GM21381 (cell line): ENCODE results near the gene LIME1.
"Not testable (repeated sequence)": the region's sequence is repeated elsewhere in the genome, so short reads cannot be mapped to it uniquely, and the experiment has no call there.

Experiments used
- ATAC-seq: cut with Tn5 transposase; IDR thresholded peaks from one replicate; pipeline ENCODE4 v1.9.1; 2021; ENCODE audit warnings: mild to moderate bottlenecking, moderate library complexity; ENCODE audit not compliant: unreplicated experiment

LIME1 gene

GRCh38 chr20:63768591-63769515 is 32.4 kb downstream of the LIME1 start:
- no peak for ATAC-seq

- no peak for ATAC-seq
Measured at GRCh38 chr20:63769891-63770474, 33.5 kb downstream of the LIME1 start.

DNA sequence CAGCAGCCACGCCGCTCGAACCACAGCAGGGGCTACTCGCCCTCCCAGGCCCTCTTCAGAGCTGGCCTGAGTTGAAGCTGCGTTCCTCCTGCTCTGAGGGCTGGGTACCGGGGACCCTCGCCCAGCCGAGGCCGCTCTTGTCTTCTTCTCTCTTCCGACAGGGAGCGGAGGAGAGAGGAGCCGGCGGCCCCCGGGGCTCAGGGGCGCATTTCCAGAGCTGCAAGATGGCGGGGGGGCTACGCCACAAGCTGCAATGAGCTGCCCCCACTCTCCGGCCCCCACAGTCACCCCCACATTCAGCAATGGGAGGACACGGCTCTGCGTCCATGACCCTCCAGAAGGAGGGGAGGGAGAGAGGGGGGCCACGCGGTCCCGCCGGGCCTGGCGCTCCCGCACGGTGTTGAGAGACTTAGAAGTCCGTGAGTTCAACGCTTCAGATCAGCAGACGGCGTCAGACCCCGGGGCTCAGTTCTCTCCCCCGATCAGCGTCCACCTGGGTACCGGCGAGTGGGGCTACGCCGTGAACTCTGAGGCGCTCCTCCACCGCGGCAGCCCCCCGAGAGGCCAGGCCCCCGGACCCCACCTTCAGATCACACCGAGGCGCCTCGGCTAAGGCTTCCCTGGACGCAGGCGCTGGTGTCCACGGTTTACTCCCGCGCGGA is 34.7 kb downstream of the LIME1 start:
- no peak for ATAC-seq

- ATAC-seq, result no peak
Measured at GRCh38 chr20:63772781-63773518, 36.5 kb downstream of the LIME1 start.

DNA sequence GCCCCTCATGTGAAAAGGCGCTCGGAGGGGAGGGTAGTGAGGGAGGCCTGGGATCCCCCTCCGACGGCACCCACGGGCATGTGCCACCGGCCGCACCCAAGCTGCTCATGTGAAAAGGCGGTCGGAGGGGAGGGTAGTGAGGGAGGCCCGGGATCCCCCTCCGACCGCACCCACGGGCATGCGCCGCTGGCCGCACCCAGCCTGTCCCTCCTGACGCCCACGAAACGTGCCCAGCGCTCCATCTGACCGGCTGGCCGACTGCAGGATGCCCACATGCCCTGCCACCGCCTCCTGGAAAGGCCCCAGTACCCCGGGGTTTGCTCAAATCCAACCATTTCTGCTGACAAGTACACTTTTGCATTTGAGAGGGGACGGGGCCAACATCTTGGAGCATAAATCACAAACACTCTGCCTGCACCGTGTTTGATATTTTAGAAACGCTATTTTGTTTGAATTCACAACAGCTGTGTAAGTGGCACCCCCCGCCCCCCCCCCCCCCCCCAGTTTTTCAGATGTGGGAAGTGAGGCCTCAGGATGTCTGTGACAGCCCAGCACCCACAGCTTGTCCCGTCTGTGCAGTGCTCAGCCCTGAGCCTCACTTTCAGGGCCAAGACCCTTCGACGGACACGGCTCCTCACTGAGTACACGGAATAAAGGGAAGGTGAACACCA is 37.2 kb downstream of the LIME1 start:
- ATAC-seq, result no peak

DNA sequence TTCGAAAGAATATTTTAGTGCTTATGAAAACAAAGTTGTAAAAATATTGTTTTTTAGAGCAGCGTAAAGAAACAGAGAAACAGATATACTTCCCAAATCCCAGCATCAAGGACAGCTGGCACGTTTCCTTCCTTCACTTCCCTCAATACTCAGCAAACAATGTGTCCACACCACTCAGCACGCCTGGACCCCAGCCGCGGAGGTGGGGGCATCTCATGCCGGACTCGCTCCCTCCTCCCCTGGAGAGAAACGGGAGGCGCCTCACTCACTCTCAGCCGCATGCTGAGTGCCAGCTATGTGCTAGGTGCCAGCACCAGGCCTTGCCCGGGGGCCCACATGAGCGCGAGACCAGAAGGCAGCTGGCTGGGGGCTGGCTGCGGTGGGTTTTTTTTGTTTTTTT is 37.8 kb downstream of the LIME1 start:
- ATAC-seq, result no peak

DNA sequence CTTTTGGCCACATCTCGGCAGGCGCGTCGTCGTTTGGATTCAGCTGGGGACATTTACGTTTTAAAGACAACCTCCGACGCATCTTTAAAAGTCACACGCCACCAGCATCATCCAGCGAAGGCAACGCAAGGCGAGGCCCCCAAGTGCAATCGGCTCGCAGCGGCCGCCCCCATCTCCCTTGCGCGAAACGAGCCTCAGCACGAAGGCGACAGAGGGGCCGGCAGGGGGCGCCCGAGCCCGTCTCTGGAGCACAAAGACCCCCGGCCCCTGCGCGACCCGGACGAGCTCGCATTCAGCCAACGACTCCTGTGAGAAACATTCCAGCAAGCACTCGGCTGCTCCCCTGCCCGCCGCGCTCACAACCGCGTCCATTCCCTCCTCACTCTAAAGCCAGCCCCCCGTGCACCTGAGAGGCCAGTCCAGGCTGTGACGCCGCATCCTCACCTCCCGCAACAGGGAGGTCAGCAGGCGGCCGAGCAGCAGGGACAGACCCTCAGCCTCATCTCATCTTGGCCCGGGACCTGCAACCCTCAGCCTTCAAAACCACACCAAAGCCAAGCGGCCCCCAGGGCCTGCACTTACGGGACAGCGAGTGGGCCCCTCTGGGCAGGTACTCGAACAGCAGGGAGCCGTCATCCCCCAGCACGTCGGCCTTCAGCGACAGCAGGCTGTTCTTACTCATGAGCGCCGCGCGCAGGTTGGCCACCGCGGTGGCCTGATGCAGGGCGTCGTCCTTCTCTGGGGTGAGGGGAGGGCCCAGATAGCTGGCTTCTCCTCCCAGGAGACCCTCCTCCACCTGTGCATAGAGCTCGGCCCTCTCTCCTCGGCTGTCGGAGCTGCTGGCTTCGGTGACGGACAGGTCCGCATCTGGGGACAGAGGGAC is 38.9 kb downstream of the LIME1 start:
- ATAC-seq, result no peak

DNA sequence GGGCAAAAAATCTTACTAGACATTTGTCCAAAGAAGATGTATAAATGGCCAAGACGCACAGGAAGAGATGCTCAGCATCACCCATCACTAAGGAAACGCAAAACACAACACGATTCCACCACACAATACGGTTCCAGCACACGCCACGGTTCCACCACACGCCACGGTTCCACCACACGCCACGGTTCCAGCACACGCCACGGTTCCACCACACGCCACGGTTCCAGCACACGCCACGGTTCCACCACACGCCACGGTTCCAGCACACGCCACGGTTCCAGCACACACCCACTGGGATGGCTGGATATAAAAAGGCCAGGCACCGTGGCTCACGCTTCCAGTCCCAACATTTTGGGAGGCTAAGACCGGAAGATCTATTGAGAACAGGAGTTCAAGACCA is 40.4 kb downstream of the LIME1 start:
- ATAC-seq, result not testable (repeated sequence)

GRCh38 chr20:63777614-63778013 is 41.1 kb downstream of the LIME1 start:
- no peak for ATAC-seq

DNA sequence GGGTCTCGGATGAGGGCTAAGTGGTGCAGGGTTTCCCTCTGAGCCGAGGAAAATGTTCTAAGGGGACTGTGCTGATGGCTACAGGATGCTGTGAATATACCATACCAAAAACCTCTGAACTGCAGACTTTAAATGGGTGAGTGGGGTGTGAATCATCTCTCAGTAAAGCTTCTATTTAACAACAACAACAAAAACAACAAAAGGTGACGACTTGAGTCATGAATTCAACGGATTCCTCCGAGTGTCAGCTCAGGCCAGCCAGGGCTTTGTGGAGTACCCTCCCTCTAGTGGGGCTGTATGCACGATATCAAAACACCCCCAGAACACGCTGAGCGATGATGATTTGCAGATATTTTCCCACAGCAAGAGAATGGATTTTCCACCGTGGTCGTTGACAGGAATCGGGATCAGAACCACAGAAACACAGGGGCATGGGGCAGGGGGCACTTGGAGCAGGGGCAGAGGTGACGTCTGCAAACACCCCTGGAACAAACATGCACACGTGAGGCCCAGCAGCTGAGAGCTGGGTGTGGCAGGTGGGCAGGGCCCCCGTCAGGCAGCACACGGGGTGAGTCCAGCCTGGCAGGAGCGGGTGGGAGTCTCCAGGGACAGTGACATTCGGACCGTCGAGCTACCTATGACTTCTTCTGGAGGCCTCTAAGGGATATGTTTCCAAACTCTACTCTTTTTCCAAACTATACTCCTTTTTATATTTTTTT is 41.7 kb downstream of the LIME1 start:
- ATAC-seq, result no peak

GRCh38 chr20:63778857-63779256 is 42.4 kb downstream of the LIME1 start:
- ATAC-seq, result no peak

DNA sequence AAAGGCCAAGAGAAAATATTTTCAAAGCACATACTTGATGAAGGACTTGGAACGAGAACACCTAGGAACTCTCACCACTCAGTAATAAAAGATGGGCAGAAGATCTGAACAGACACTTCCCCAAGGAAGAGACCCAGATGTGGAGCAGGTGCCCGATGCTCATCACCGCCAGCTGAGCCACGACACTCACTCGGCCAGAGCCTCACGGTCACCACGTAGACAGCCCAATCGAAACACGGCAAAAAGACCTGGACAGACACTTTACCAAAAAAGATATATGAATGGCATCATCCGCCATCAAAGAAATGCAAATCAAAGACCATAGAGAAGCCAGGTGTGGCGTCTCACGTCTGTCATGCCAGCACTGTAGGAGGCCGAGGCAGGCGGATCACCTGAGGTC is 44.7 kb downstream of the LIME1 start:
- ATAC-seq, result no peak

DNA sequence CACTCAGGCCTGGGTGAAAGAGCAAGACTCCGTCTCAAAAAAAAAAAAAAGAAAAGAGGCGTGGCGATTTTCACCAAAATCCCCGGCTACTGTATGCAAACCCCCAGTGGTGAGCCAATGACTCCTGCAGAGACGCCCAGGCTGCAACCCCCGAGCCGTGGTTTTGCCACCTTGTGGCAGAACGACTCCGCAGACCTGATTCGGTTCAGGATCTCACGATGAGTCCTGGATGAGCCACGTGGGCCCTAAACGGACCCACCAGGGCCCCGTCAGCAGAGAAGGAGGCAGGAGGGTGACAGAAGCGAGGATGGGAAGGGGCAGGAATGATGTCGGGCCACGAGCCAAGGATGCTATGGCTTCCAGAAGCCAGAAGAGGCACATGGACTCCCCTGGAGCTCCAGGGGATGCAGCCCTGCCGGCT is 45.6 kb downstream of the LIME1 start:
- ATAC-seq, result no peak

DNA sequence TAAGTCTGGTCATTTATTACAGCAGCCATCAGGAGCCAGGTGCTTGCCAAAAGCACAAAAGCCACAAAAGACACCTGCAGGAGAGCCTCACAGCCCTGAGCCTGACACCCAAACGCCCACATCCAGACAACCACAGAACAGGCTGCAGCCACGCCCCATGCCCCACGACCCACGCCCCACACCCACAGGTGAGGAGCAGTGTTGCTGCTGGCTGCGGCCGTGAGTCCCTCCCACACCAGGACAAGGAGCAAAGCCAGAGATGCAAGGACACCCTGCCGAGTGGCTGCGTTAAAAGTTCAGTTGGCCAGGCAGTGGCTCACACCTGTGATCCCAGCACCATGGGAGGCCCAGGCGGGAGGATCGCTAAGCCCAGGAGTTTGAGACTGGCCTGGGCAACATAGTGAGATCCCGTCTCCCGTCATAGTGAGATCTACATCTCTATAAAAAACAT is 46.1 kb downstream of the LIME1 start:
- ATAC-seq, result no peak

GRCh38 chr20:63783970-63784369 is 47.5 kb downstream of the LIME1 start:
- ATAC-seq, result no peak

DNA sequence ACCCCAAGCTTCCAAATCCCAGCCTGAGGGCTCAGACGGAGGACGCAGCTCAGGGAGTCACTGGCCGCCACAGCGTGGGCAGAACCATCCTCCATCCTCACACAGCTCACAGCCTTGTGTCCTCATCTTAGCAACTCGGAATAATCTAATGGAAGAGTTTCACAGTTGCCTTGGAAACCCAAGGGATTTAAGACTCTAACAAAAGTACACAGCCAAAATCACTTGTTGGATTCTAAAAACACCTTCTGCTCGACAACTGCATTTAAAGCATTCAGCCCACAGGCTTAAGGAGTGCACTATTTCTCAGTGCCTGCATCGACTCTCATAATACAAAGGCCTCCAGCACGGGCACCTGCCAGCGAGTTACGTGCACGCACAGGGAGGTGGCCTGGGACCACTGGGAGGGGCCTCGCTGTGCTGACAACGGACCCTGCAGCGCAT is 49.2 kb downstream of the LIME1 start:
- ATAC-seq, result no peak

DNA sequence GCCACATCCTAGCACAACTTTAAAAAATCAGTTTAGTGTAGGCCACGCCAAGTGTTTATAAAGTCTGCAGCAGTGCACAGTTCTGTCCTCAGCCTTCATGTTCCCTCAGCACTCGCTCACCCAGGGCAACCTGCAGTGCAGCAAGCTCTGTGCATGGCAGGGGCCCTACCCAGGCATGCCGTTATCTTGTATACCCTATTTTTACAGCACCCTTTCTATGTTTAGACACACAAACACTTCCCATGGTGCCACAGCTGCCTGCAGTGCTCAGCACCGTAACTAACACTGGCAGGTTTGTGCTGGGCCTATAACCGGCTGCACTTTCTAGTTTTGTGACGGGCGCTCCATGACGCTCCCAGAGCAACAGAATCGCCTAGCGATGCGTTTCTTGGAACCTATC is 50.8 kb downstream of the LIME1 start:
- no peak for ATAC-seq

- ATAC-seq, result no peak
Measured at GRCh38 chr20:63787749-63788148, 51.3 kb downstream of the LIME1 start.
